Psoas muscle (tissue), 8 donors: Measurements from ENCODE around the gene NOTUM. TPM values are rescaled to one million over a fixed set of nuclear protein-coding genes. Genes with fewer than 3 reads are reported as not detected.

Experiments
- ATAC-seq, 4 donors: fragments of 200-7000 bp; cut with Tn5 transposase; one replicate each; pipeline ENCODE4 v1.9.1; 2020; ENCODE audit warnings: moderate library complexity in 3 of 4, mild to moderate bottlenecking in 2 of 4
- DNase-seq, 2 donors: peaks; one replicate each; pipeline ENCODE4 v3.0.0-alpha.2; 2020
- H3K27ac ChIP-seq: fragments of 200-600 bp; one replicate; pipeline ENCODE4 v1.8.0; 2022
- H3K27me3 ChIP-seq, 3 donors: fragments of 200-600 bp in 1 of 3; one replicate each; pipeline versions ENCODE4 v1.6.1 to v1.8.0; 2013 to 2022; ENCODE audit warnings: low read length in 2 of 3, mild to moderate bottlenecking in 2 of 3, moderate library complexity in 1 of 3; ENCODE audit not compliant: insufficient read depth in 3 of 3
- H3K36me3 ChIP-seq, 2 donors: fragments of 200-600 bp in 1 of 2; one replicate each; pipeline versions ENCODE4 v1.6.1 to v1.8.0; 2013 to 2022; ENCODE audit warnings: low read depth in 1 of 2, mild to moderate bottlenecking in 1 of 2, moderate library complexity in 1 of 2; ENCODE audit not compliant: insufficient read depth in 1 of 2
- H3K4me1 ChIP-seq: fragments of 200-600 bp; one replicate; pipeline ENCODE4 v1.8.0; 2022
- H3K4me3 ChIP-seq: fragments of 200-600 bp; one replicate; pipeline ENCODE4 v1.8.0; 2022; ENCODE audit warnings: mild to moderate bottlenecking
- H3K9me3 ChIP-seq: fragments of 200-600 bp; one replicate; pipeline ENCODE4 v1.8.0; 2022
- WGBS, 3 donors: extraction: QIAGEN DNeasy Blood & Tissue Kit; methylation state at CpG; one replicate each; pipeline versions ENCODE4 v1.1.6 to v1.1.7; 2013; 5-methylcytosine and 5-hydroxymethylcytosine counted together
- intact Hi-C, 2 donors: fragments of 100-400 bp; cut with DNase I; formaldehyde crosslinking; loops; one replicate each; pipeline versions ENCODE4 v1.11.0 to v1.14.2; 2022
- polyA plus RNA-seq, 3 donors: library from polyadenylated mRNA; stranded (reverse); fragments of 200-250 nt; gene quantifications; one replicate each; pipeline ENCODE4 v1.2.3, GENCODE V29; 2013
- total RNA-seq, 4 donors: library from RNA; stranded (reverse); fragmentation: NEBNext Ultra II Directional in 2 of 4; extraction: Animal tissue kit (Norgen Biotek cat#: 25700) in 2 of 4; gene quantifications; one replicate each; pipeline versions ENCODE4 v1.2.1 to v1.2.4, GENCODE V29; 2021 to 2023
- TF ChIP-seq, protein P1 (sequence below): fragments of 200-600 bp; IDR thresholded peaks from one replicate; pipeline ENCODE4 v1.8.0; 2022; ENCODE audit warnings: antibody characterized with exemption
- donor health status: healthy with polysubstance abuse.
- donor health status: DM: no; HTN: no; CAD: no; lungs with moderate emphysema.
- donor health status: Bipolar disorder and iron deficiency.
- donor health status: healthy.
- donor health status: DM: yes; HTN: yes; CAD: no.
- donor health status: DM: no; HTN: no; CAD: no.
- donor health status: DM: no; HTN: no; CAD: no.
- donor health status: DM: yes; HTN: yes; CAD: no.

Gene NOTUM
- total and polyA plus RNA-seq, 7 donors = 0.25 to 1.9 (median 0.92) TPM

GRCh38 chr17:81928544-81929252, 32.3 kb downstream of the NOTUM start:
- H3K4me1 ChIP-seq = peaks cover 24% of the 10 kb centered on the region
- H3K9me3 ChIP-seq = no peaks in the 10 kb centered on the region
- no peaks in the 10 kb centered on the region for H3K27me3 ChIP-seq
- H3K27ac ChIP-seq = peak overlapping the region; percentile 18
- intact Hi-C loops = no loop called here
- no peak for ATAC-seq
- peak overlapping the region; percentile 91 for H3K4me3 ChIP-seq
- H3K36me3 ChIP-seq = peaks cover 0 to 3% of the 10 kb centered on the region in 2 donors
- peak; percentile 25 to 63 for DNase-seq
- TF ChIP-seq, protein P1, sequence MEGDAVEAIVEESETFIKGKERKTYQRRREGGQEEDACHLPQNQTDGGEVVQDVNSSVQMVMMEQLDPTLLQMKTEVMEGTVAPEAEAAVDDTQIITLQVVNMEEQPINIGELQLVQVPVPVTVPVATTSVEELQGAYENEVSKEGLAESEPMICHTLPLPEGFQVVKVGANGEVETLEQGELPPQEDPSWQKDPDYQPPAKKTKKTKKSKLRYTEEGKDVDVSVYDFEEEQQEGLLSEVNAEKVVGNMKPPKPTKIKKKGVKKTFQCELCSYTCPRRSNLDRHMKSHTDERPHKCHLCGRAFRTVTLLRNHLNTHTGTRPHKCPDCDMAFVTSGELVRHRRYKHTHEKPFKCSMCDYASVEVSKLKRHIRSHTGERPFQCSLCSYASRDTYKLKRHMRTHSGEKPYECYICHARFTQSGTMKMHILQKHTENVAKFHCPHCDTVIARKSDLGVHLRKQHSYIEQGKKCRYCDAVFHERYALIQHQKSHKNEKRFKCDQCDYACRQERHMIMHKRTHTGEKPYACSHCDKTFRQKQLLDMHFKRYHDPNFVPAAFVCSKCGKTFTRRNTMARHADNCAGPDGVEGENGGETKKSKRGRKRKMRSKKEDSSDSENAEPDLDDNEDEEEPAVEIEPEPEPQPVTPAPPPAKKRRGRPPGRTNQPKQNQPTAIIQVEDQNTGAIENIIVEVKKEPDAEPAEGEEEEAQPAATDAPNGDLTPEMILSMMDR = no peak
- WGBS, 3 donors = 32 to 36% (median 35%) methylated on average over 39 to 44 of the region's 44 CpGs

DNA sequence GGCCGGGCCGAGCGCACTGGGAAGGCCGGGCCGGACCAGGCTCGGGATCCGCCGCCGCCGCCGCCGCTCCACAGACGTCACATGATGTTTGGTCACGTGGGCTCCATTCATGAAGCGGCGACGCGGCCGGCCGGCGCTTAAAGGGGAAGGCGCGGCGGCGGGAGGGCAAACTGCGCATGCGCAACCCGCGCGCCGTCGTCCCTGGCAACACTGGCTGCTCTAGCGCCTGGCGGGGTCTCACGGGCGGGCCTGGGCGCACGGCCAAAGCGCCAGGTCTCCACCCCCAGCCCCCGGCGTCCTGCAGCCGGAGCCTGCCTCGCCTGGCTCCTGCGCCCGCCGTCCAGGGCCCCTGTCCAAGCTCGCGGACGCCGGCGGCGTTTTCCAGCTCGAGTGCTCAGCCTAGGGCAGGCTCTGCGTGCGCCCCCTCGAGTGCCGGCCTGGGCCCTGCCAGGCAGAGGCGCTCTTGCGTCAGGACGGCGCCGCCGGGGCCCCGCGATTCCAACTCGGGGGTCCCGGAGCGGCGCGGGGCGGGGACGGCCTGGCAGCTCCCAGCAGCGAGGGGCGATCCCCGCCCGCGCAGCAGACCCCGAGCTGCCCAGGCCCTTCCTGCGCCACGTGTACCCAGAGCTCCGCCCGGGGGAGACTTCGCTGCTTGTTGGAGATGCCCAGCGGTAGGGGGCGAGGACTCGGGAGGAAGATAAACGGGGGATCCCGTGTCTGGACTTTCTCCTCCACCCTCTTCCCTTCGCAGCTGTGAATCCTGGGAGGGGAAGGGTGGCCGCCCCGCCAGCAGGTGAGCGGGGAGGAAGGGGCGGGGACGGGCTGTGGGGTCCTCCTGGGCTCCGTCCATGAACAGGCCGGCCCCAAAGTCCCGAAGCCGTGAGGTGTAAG, 33.1 kb downstream of the NOTUM start, which contains the start of gene MAFG:
Gene MAFG, minus strand, starts transcription at position 83 of the 891 bp plus-strand sequence. CDS start 4,550 bp downstream, outside the sequence.
- peak; percentile 92 to 95 for DNase-seq
- intact Hi-C loops = no loop called here
- Histone ChIP-seq H3K9me3 (no peaks in the 10 kb centered on the region), H3K4me3 (peak within 1 kb of the TSS; percentile 91), H3K27me3 (no peaks in the 10 kb centered on the region), H3K27ac (peak within 1 kb of the TSS; percentile 98), H3K4me1 (peaks cover 27% of the 10 kb centered on the region), H3K36me3 (peaks cover 0 to 1% of the 10 kb centered on the region in 2 donors)
- 1 to 3% (median 2%) methylated on average over 45 to 98 of the region's 98 CpGs for WGBS, 3 donors
- peak; percentile 56 to 68 (median 61) for ATAC-seq
- TF ChIP-seq, protein P1 = peak; percentile 11

DNA sequence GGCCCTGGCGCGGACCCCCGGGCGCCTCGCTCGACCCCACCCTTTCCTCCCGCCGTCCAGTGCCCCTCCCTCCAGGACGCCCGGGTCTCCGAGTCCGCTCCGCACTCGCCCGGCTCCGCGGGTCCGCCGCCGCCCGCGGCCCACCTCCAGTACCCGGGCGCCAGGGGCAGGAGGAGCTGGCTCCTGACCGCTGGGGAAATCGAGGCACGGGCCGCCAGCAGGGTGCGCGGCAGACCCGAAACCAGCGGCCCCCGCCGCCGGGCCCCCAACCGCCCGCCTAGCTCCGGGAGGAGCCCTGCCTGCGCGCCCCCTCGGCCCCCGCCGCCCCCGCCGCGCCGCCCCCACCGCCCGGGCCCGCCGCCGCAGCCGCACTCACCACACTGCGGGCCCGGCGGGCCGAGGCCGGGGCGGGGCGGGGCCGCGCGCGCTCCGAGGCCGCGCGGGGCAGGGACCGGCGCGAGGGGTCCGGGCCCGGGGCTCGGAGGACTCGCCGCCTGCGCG, 33.8 kb downstream of the NOTUM start:
- peak overlapping the region; percentile 91 for H3K4me3 ChIP-seq
- TF ChIP-seq, protein P1 = no peak
- H3K36me3 ChIP-seq = peaks cover 0 to 6% of the 10 kb centered on the region in 2 donors
- H3K27me3 ChIP-seq = no peaks in the 10 kb centered on the region
- intact Hi-C loops = no loop called here
- DNase-seq (no peak), ATAC-seq (no peak)
- H3K9me3 ChIP-seq = no peaks in the 10 kb centered on the region
- H3K4me1 ChIP-seq = peaks cover 34% of the 10 kb centered on the region
- peak overlapping the region; percentile 98 for H3K27ac ChIP-seq
- 0% methylated on average over 4 to 77 of the region's 78 CpGs for WGBS, 3 donors

DNA sequence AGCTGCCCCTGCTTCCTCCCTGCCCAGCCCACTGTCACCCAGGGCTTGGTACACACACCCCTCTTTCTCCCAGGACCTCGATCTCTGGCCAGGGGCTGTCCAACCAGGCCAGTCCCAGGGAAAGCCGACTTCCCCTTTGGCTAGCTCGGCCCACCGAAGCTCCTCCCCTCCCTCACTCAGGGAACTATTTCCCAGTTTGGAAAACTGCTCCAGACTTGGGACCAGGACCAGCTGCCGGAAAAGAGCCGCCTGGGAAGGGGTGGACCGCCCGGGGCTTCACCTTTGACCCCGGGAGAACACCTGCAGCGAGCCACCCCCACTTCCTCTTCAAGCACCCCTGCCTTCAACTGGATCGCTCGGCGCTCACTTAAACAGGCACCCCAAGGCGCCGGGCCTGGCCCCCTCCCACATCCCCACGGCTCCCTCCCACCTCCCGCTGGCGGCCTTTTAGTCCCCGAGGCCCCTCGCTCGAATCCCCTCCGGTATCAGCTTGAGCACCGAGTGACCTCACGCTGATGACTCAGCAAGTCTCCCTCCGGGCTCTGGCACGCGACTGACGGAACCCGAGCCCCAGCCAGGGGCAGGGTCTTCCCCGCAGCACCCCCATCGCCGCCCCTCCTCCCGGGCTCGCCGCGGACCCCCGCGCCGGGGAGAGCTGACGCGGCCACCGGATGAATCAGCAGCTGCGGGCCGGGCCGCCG, 34.4 kb downstream of the NOTUM start:
- TF ChIP-seq, protein P1 = no peak
- Histone ChIP-seq H3K27ac (peak overlapping the region; percentile 98), H3K27me3 (no peaks in the 10 kb centered on the region), H3K36me3 (peaks cover 0 to 12% of the 10 kb centered on the region in 2 donors), H3K4me1 (peaks cover 40% of the 10 kb centered on the region), H3K4me3 (peak overlapping the region; percentile 91), H3K9me3 (no peaks in the 10 kb centered on the region)
- DNase-seq = peak; percentile 79 to 87
- intact Hi-C loops = no loop called here
- peak; percentile 17 to 32 (median 22) for ATAC-seq
- WGBS, 3 donors = 0 to 1% (median 1%) methylated on average over 43 to 46 of the region's 46 CpGs
